ENCODE results near the gene PAIP2B.

DNA sequence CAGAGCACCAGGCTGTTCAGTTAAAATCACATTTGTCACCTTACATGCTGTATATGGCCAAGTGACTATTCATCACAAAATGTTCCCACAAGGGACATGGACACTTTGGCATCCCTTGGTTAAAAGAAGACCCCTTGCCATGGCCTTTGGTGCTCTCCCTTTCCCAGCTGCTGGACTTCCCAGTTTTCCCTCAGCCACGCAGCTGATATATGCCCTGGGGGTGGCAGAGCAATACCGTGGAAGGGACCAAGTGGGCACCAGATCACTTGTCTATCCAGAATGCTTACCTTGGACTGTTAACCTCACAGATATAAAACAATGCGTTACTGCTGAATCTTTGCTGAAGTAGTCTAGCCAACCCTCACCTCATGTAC, 35.3 kb downstream of the PAIP2B start:
- TF ChIP-seq POLR2A (IDR thresholded peaks at IDR 0.05): no peak
- TF ChIP-seq, protein P1, sequence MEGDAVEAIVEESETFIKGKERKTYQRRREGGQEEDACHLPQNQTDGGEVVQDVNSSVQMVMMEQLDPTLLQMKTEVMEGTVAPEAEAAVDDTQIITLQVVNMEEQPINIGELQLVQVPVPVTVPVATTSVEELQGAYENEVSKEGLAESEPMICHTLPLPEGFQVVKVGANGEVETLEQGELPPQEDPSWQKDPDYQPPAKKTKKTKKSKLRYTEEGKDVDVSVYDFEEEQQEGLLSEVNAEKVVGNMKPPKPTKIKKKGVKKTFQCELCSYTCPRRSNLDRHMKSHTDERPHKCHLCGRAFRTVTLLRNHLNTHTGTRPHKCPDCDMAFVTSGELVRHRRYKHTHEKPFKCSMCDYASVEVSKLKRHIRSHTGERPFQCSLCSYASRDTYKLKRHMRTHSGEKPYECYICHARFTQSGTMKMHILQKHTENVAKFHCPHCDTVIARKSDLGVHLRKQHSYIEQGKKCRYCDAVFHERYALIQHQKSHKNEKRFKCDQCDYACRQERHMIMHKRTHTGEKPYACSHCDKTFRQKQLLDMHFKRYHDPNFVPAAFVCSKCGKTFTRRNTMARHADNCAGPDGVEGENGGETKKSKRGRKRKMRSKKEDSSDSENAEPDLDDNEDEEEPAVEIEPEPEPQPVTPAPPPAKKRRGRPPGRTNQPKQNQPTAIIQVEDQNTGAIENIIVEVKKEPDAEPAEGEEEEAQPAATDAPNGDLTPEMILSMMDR (IDR thresholded peaks at IDR 0.05): no peak

Data from right lobe of liver (tissue), 4 donors.